NCI-H82 treated with DMSO at 0.1 percent for 48 hours (cell line): Measurements from ENCODE around the gene TTLL10.

ENCODE experiments used
- DNase-seq: peaks from one replicate; lab custom pipeline; 2025; ENCODE audit not compliant: unreplicated experiment; lab: John Stamatoyannopoulos, UW

The TTLL10 gene

DNA sequence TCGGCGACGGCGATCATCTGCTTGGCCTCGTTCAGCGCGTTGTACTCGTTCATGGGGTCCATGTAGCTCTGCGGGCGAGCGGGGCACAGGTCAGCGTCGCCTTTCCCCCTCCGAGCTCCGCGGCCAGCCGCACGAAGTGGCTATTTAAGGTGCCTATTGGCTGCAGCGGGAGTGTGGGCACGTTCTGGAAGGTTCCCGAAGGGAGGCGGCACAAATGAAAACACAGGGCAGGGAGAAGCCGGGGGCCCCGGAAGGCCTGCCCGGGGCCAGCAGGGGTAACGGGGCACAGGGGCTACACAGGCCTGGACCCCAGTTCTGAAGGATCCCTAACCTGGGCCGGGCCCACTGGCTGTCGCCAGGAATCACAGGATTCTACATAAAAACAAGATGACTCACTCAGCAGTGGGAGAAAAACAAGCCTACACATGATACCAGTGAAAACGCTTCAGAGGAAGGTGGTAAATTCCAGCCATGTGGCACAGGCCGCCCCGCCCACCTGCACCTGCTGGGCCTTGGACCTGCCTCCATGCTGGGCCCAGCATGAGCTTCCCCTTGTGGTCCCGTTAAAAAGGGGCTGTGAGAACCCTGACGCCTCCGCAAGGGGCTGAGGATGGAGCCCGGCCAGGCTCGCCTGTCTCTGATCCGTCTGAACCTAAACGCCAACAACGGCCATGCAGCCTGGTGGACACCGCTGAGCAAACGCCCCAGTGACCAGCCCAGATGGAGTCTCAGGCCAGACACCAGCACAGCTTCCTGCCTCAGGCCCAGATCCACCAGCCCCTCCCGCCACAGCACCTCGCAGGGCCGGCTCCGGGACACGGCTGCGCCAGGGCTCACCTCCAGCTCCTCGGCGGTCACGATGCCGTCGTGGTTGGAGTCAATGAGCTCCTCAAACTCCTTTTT, 44.2 kb downstream of the TTLL10 start:
- no peak for DNase-seq

GRCh38 chr1:1218524-1219200, 45.0 kb downstream of the TTLL10 start:
- no peak for DNase-seq

DNA sequence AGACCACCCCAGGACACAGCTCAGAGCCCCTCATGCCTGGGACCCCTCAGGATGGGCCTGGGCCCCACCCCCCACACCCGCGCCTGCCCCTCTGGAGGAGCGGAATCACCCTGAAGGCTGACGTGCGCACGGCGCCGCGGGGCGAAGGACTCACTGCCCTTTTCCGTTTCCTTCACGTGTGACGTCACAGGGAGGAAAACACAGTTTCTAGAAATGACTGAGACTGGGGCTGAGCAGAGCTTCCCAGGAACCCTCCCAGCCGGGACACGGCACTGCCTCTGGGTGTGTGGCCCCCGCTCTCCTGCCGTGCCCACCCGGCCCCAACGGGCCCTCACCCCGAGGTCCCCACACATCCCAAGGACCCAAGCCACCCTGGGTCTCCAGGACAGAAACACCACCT, 45.7 kb downstream of the TTLL10 start:
- DNase-seq: no peak

- no peak for DNase-seq
Observed at GRCh38 chr1:1220197-1220596, 46.5 kb downstream of the TTLL10 start.

- no peak for DNase-seq
Observed at GRCh38 chr1:1221887-1222574, 48.4 kb downstream of the TTLL10 start.

GRCh38 chr1:1222575-1223225, 49.0 kb downstream of the TTLL10 start:
- DNase-seq: no peak

GRCh38 chr1:1223321-1223720, 49.6 kb downstream of the TTLL10 start:
- DNase-seq: no peak

DNA sequence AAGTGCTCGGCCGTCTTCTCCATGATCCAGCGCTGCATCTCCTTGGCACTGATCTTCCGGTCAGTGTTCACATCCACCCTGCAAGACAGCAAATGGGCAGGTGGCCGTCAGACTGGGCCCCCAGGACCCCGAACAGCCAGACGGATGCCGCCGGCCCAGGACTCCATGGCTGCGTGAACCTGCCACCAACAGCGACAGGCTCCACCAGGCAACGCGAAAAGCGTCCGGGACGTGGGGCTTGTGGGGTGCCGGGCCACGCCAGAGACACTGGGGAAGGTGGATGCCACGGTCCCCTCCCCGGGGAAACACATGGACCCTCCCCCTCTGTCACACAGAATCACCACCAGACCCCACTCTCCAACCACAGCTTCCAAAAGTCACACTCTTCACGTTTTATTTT, 50.2 kb downstream of the TTLL10 start:
- DNase-seq: no peak

- DNase-seq: no peak
Observed at GRCh38 chr1:1225238-1225845, 51.7 kb downstream of the TTLL10 start.

- DNase-seq: no peak
Observed at GRCh38 chr1:1225913-1226312, 52.2 kb downstream of the TTLL10 start.

GRCh38 chr1:1226566-1227362, 53.1 kb downstream of the TTLL10 start:
- no peak for DNase-seq

- DNase-seq: no peak
Observed at GRCh38 chr1:1227386-1227785, 53.7 kb downstream of the TTLL10 start.

GRCh38 chr1:1228187-1228586, 54.5 kb downstream of the TTLL10 start:
- DNase-seq: no peak

DNA sequence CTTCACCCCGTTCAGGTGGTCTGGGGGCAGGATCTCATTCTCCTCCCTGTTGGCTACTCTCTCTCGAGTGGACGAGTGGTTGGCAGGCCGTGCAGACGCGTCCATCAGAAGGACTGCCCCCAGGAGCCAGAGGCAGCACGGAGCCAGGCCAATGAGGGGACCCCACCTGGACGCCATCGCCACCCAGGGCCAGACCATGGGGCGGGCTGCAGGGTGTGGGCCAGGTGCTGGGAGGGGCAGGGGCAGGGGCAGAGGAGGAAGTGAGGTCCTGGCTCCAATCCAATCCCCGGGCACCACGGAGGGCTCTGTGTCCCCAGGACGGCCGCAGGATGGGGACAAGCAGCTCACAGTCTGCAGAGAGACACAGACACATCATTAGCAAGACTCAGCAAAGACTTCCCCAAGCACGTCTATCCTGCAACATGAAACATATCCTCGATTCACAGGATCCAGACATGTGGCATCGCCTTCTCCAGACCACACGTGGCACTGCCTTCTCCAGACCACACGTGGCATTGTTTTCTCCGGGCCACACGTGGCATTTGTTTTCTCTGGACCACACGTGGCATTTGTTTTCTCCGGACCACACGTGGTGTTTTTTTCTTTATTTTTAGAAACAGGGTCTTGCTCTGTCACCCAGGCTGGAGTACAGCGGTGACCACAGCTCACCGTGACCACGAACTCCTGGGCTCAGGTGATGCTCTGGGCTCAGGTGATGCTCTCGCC, 55.1 kb downstream of the TTLL10 start:
- DNase-seq: no peak

DNA sequence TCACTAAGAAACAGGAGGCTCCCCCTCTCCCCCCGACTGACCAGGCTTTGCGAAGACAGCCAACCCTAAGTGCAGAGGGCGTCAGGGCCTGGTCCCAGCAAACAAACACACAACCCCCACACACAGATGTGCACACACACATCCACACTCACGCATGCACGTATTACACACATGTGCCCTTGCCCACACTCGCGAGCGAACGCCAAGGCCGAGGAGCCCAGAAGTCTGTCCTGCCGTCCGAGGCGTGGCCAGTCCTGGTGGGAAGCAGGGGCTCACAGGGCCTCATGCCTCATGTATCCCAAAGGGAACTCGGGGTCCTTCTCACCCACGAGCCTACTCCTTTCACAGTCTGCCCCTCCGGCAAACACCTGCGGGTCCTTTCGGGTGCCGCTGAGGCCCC, 56.1 kb downstream of the TTLL10 start:
- DNase-seq: no peak

DNA sequence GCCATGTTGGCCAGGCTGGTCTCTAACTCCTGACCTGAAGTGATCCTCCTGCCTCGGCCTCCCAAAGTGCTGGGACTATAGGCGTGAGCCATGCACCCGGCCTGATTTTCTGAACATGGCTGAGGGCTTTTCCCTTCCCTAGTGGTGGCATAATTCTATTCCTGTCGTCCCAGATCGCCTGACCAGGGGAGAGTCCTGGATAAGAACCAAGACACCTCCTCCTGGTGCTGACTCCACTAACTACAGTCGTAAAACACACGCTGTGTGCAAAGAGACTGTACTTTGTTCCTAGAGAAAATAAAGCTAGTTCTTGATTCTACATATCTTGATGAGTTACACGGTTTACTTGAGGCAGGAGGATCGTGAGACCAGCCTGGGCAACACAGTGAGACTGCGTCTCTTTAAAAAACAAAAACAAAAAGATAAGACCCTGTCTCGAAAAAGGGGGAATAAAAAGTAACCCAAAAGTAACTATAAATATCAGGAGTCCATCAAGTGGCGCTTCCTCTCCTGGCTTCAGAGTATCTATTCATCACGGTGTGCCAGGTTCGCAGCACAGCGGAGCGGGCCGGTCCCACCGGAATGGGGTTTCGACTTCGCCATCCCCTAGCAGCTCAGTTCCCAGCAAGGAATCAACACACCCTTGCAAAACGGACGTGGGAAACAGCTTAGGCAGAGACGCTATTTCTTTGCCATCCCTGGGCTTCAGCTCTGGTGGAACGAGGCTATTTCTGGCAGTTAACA, 57.1 kb downstream of the TTLL10 start:
- no peak for DNase-seq

- peak; percentile 83 for DNase-seq
Observed at GRCh38 chr1:1231400-1232207, 57.9 kb downstream of the TTLL10 start, which contains the start of gene SDF4. Gene SDF4 (minus strand): TSS chr1:1232001. CDS start chr1:1228772, 3,229 bp downstream.
